GM23338 (cell line): ENCODE measurements around the gene DOCK1. TPM values are rescaled to one million over a fixed set of nuclear protein-coding genes. Genes with fewer than 3 reads are reported as not detected.
"Not testable (repeated sequence)": the region's sequence is repeated elsewhere in the genome, so short reads cannot be mapped to it uniquely, and the experiment has no call there.

Experiments used
- ATAC-seq: fragments of 200-7000 bp; cut with Tn5 transposase; 3 replicates; pipeline ENCODE4 v1.9.1; 2020
- DNase-seq: peaks from one replicate; pipeline ENCODE4 v3.0.0-alpha.2; 2015; ENCODE audit warnings: low spot score
- H2AFZ ChIP-seq: fragments of 200-600 bp; sonication (generic); 2 replicates; pipeline ENCODE4 v1.8.0; 2016; ENCODE audit warnings: antibody characterized with exemption, mild to moderate bottlenecking, moderate library complexity
- H3F3A ChIP-seq: fragments of 200-600 bp; sonication (generic); replicated peaks from 2 replicates; pipeline ENCODE4 v1.8.0; 2017; ENCODE audit warnings: antibody characterized with exemption, mixed run types, low read depth
- H3K27ac ChIP-seq: fragments of 200-600 bp; sonication (generic); 2 replicates; pipeline ENCODE4 v1.6.1; 2016; ENCODE audit warnings: low read depth
- H3K27me3 ChIP-seq: fragments of 200-600 bp; sonication (generic); 2 replicates; pipeline ENCODE4 v1.8.0; 2016; ENCODE audit warnings: mild to moderate bottlenecking, mixed run types, moderate library complexity; ENCODE audit not compliant: insufficient read depth
- H3K36me3 ChIP-seq: fragments of 200-600 bp; sonication (generic); 2 replicates; pipeline ENCODE4 v1.8.0; 2016; ENCODE audit warnings: mild to moderate bottlenecking; ENCODE audit not compliant: insufficient read depth
- H3K4me1 ChIP-seq: fragments of 200-600 bp; sonication (generic); 2 replicates; pipeline ENCODE4 v1.8.0; 2016; ENCODE audit warnings: mild to moderate bottlenecking, moderate library complexity; ENCODE audit not compliant: insufficient read depth
- H3K4me2 ChIP-seq: fragments of 200-600 bp; sonication (generic); 2 replicates; pipeline ENCODE4 v1.7.1; 2017; ENCODE audit warnings: mixed run types
- H3K4me3 ChIP-seq: fragments of 200-600 bp; sonication (generic); 2 replicates; pipeline ENCODE4 v1.6.1; 2016; ENCODE audit warnings: mixed run types
- H3K79me2 ChIP-seq: fragments of 200-600 bp; sonication (generic); replicated peaks from 2 replicates; pipeline ENCODE4 v1.8.0; 2017; ENCODE audit warnings: mild to moderate bottlenecking; ENCODE audit not compliant: insufficient read depth
- H3K9me2 ChIP-seq: fragments of 200-600 bp; sonication (generic); 2 replicates; pipeline ENCODE4 v1.8.0; 2017; ENCODE audit not compliant: insufficient read depth
- H4K20me1 ChIP-seq: fragments of 200-600 bp; sonication (generic); replicated peaks from 2 replicates; pipeline ENCODE4 v1.8.0; 2017; ENCODE audit warnings: mild to moderate bottlenecking; ENCODE audit not compliant: insufficient read depth
- H3K27ac Mint-ChIP-seq: 2 replicates; pipeline ENCODE4 v1.8.0; 2020; ENCODE audit warnings: inconsistent platforms, mild to moderate bottlenecking, moderate library complexity, mixed read lengths
- H3K27me3 Mint-ChIP-seq: 3 replicates; pipeline ENCODE4 v1.8.0; 2022; ENCODE audit warnings: low read depth, mild to moderate bottlenecking, moderate library complexity, mixed read lengths, inconsistent platforms; ENCODE audit not compliant: insufficient read depth, poor library complexity
- H3K36me3 Mint-ChIP-seq: 3 replicates; pipeline ENCODE4 v1.8.0; 2021; ENCODE audit warnings: low read depth, mild to moderate bottlenecking, inconsistent platforms, moderate library complexity, mixed read lengths
- H3K4me1 Mint-ChIP-seq: 3 replicates; pipeline ENCODE4 v1.8.0; 2020; ENCODE audit warnings: mild to moderate bottlenecking, inconsistent platforms, mixed read lengths
- H3K4me3 Mint-ChIP-seq: 3 replicates; pipeline ENCODE4 v1.8.0; 2021; ENCODE audit warnings: moderate library complexity, mild to moderate bottlenecking, inconsistent platforms, mixed read lengths
- H3K9me3 Mint-ChIP-seq: 3 replicates; pipeline ENCODE4 v1.8.0; 2020; ENCODE audit warnings: moderate library complexity, mild to moderate bottlenecking, inconsistent platforms, mixed read lengths
- CTCF ChIP-seq, 2 experiments: fragments of 200-600 bp in 1 of 2; sonication (generic) in 1 of 2; conservative IDR thresholded peaks; 2 replicates each; pipeline versions ENCODE4 v1.5.1 to v1.6.1; 2016 to 2017; ENCODE audit warnings: antibody characterized with exemption in 2 of 2, low read depth in 2 of 2, mild to moderate bottlenecking in 2 of 2, moderate library complexity in 1 of 2
- ETS1 ChIP-seq: IDR thresholded peaks from 2 replicates; pipeline ENCODE4 v1.6.1; 2016; ENCODE audit warnings: antibody characterized with exemption
- EZH2 ChIP-seq: fragments of 200-600 bp; sonication (generic); IDR thresholded peaks from one replicate; pipeline ENCODE4 v1.8.0; 2017; ENCODE audit warnings: antibody characterized with exemption, mild to moderate bottlenecking, low read depth; ENCODE audit not compliant: unreplicated experiment
- EZH2phosphoT487 ChIP-seq: fragments of 200-600 bp; sonication (generic); IDR thresholded peaks from one replicate; pipeline ENCODE4 v1.8.1; 2018; ENCODE audit warnings: antibody characterized with exemption; ENCODE audit not compliant: unreplicated experiment
- POLR2AphosphoS5 ChIP-seq: IDR thresholded peaks from 2 replicates; pipeline ENCODE4 v1.6.1; 2016; ENCODE audit warnings: antibody characterized with exemption, low read depth
- REST ChIP-seq: IDR thresholded peaks from one replicate; pipeline ENCODE4 v1.6.1; 2018; ENCODE audit warnings: antibody characterized with exemption; ENCODE audit not compliant: unreplicated experiment
- STAT1 ChIP-seq: IDR thresholded peaks from one replicate; pipeline ENCODE4 v1.6.1; 2016; ENCODE audit warnings: antibody characterized with exemption; ENCODE audit not compliant: unreplicated experiment
- ZNF114 ChIP-seq: fragments of 250-450 bp; sonication (Bioruptor Pico); IDR thresholded peaks from 2 replicates; pipeline ENCODE4 v1.5.0; 2020; ENCODE audit warnings: mild to moderate bottlenecking, moderate library complexity
- ZNF331 ChIP-seq: fragments of 250-450 bp; sonication (Bioruptor Pico); IDR thresholded peaks from 2 replicates; pipeline ENCODE4 v1.5.0; 2020; ENCODE audit warnings: low read depth, mild to moderate bottlenecking, moderate library complexity
- polyA plus RNA-seq: library from polyadenylated mRNA; unstranded; fragments of >200 nt; fragmentation: Nextera tagmentation; extraction: Ambion mirVana; gene quantifications from 2 replicates; pipeline ENCODE4 v1.2.1, GENCODE V29; 2016
- total RNA-seq: library from RNA; depleted of rRNA; stranded (reverse); fragments of >200 nt; shearing (Covaris generic); gene quantifications from 2 replicates; pipeline ENCODE4 v1.2.3, GENCODE V29; 2014

Gene DOCK1
- total and polyA plus RNA-seq, 2 experiments from 2014 or later: 13.2 to 55.3 TPM

- Mint-ChIP-seq H3K4me3 (no peak overlapping the region), H3K36me3 (no peaks in the 10 kb centered on the region; the same call in 2 of the 3 replicates), H3K27ac (no peak overlapping the region), H3K9me3 (no peaks in the 10 kb centered on the region), H3K4me1 (peaks cover 31% of the 10 kb centered on the region), H3K27me3 (peaks cover 5% of the 10 kb centered on the region)
- H3K36me3 ChIP-seq: no peaks in the 10 kb centered on the region
- DNase-seq (no peak), ATAC-seq (no peak)
- H3F3A ChIP-seq: no peaks in the 10 kb centered on the region
- H3K79me2 ChIP-seq: no peaks in the 10 kb centered on the region
- H3K27ac ChIP-seq: no peak overlapping the region
- H3K4me2 ChIP-seq: no peak overlapping the region
- H3K9me2 ChIP-seq: no peaks in the 10 kb centered on the region
- TF ChIP-seq STAT1 (no peak), EZH2phosphoT487 (no peak), CTCF (conservative IDR thresholded peaks at IDR 0.05; ENCODE audit: low read depth in 2 of 2) (no peak), EZH2 (no peak), ZNF114 (CRISPR knock-in tag) (no peak), ETS1 (no peak), ZNF331 (CRISPR knock-in tag) (no peak), REST (no peak), POLR2AphosphoS5 (no peak)
- peaks cover 10% of the 10 kb centered on the region for H3K4me1 ChIP-seq
- H2AFZ ChIP-seq: no peak overlapping the region
- no peaks in the 10 kb centered on the region for H4K20me1 ChIP-seq
- H3K4me3 ChIP-seq: no peak overlapping the region
- no peaks in the 10 kb centered on the region for H3K27me3 ChIP-seq
Measured at GRCh38 chr10:127298381-127298780, 393.2 kb downstream of the DOCK1 start.

GRCh38 chr10:127299192-127299591 lies 394.0 kb downstream of the DOCK1 start:
- H3K4me3 ChIP-seq, H3K79me2 ChIP-seq, H4K20me1 ChIP-seq, H3K9me3 Mint-ChIP-seq, H3K36me3 Mint-ChIP-seq, DNase-seq, H3K4me3 Mint-ChIP-seq, H3K9me2 ChIP-seq, H3K4me1 ChIP-seq, ATAC-seq, H3K27ac ChIP-seq, H3K27me3 ChIP-seq, H3K36me3 ChIP-seq, H3K27me3 Mint-ChIP-seq, H2AFZ ChIP-seq, H3F3A ChIP-seq, H3K27ac Mint-ChIP-seq, H3K4me2 ChIP-seq: not testable (repeated sequence)
- H3K4me1 Mint-ChIP-seq: peaks cover 35% of the 10 kb centered on the region
